Stimulated activated CD8-positive, alpha-beta memory T cell treated with anti-CD3 and anti-CD28 coated beads, Interleukin-12 subunit alpha, Interleukin-12 subunit beta, amount 100 ng/mL, for 24 hours (primary cell): ENCODE results near the gene SPDYE5.

Source experiments
- DNase-seq: peaks from one replicate; pipeline ENCODE4 v3.0.0-alpha.2; 2020; ENCODE audit errors: extremely low read depth

Gene SPDYE5

GRCh38 chr7:75537731-75538130, 45.6 kb downstream of the SPDYE5 start:
- DNase-seq: no peak

- DNase-seq: no peak
These were observed 54.3 kb downstream of the SPDYE5 start for GRCh38 chr7:75546237-75547015.
